PC-9 (cell line): ENCODE results near the gene TRDN. TPM values are rescaled to one million over a fixed set of nuclear protein-coding genes. Genes with fewer than 3 reads are reported as not detected.

ENCODE experiments used
- BruUV-seq: library from RNA; stranded (reverse); fragments of 400-500 nt; replicated peaks from 2 replicates; lab custom pipeline; 2021; lab: Mats Ljungman, UMichigan
- CTCF ChIA-PET: fragments of 300-600 bp; sonication (Branson Sonifier 250); formaldehyde crosslinking; loops from one replicate; lab custom pipeline; 2022; ENCODE audit warnings: antibody characterized with exemption; lab: Charles Lee
- POLR2A ChIA-PET: fragments of 300-600 bp; sonication (Branson Sonifier 250); formaldehyde crosslinking; loops from one replicate; lab custom pipeline; 2022; ENCODE audit warnings: antibody characterized with exemption; ENCODE audit not compliant: unreplicated experiment; lab: Charles Lee
- DNase-seq, 2 experiments: peaks; one replicate each; pipeline versions ENCODE4 v3.0.0 to v3.0.0-alpha.2; 2015 to 2022; ENCODE audit warnings: mixed read lengths in 1 of 2
- H2AFZ ChIP-seq: fragments of 200-600 bp; sonication (generic); 2 replicates; pipeline ENCODE4 v1.8.1; 2017; ENCODE audit warnings: antibody characterized with exemption
- H3F3A ChIP-seq: fragments of 200-600 bp; sonication (generic); 2 replicates; pipeline ENCODE4 v1.8.1; 2017; ENCODE audit warnings: antibody characterized with exemption, mild to moderate bottlenecking, low read depth; ENCODE audit not compliant: insufficient read depth
- H3K27ac ChIP-seq: fragments of 200-600 bp; sonication (generic); 2 replicates; pipeline ENCODE4 v1.6.1; 2016; ENCODE audit warnings: mixed run types
- H3K27me3 ChIP-seq: fragments of 200-600 bp; sonication (generic); 2 replicates; pipeline ENCODE4 v1.6.1; 2016; ENCODE audit warnings: low read depth, mixed run types; ENCODE audit not compliant: insufficient read depth
- H3K36me3 ChIP-seq: fragments of 200-600 bp; sonication (generic); 2 replicates; pipeline ENCODE4 v1.6.1; 2016; ENCODE audit warnings: low read depth, mixed run types
- H3K4me1 ChIP-seq: fragments of 200-600 bp; sonication (generic); replicated peaks from 2 replicates; pipeline ENCODE4 v1.6.1; 2016; ENCODE audit warnings: mixed run types; ENCODE audit not compliant: insufficient read depth
- H3K4me2 ChIP-seq: fragments of 200-600 bp; sonication (generic); 2 replicates; pipeline ENCODE4 v1.6.1; 2017; ENCODE audit warnings: mixed run types
- H3K4me3 ChIP-seq: fragments of 200-600 bp; sonication (generic); 2 replicates; pipeline ENCODE4 v1.6.1; 2016; ENCODE audit warnings: mixed run types
- H3K79me2 ChIP-seq: fragments of 200-600 bp; sonication (generic); 2 replicates; pipeline ENCODE4 v1.6.1; 2017; ENCODE audit warnings: low read depth, mixed run types
- H3K9me2 ChIP-seq: fragments of 200-600 bp; sonication (generic); 2 replicates; pipeline ENCODE4 v1.8.1; 2017; ENCODE audit warnings: mild to moderate bottlenecking; ENCODE audit not compliant: insufficient read depth
- H3K9me3 ChIP-seq: fragments of 200-600 bp; sonication (generic); 2 replicates; pipeline ENCODE4 v1.8.1; 2016; ENCODE audit warnings: low read depth; ENCODE audit not compliant: insufficient read depth
- H4K20me1 ChIP-seq: fragments of 200-600 bp; sonication (generic); 2 replicates; pipeline ENCODE4 v1.8.1; 2017; ENCODE audit not compliant: insufficient read depth
- EZH2 ChIP-seq: fragments of 200-600 bp; sonication (generic); IDR thresholded peaks from 2 replicates; pipeline ENCODE4 v1.8.0; 2017; ENCODE audit warnings: antibody characterized with exemption, low read depth
- intact Hi-C: fragments of 100-400 bp; cut with micrococcal nuclease; formaldehyde crosslinking; loops from one replicate; pipeline ENCODE4 v1.10.0; 2022; ENCODE audit not compliant: unreplicated experiment
- total RNA-seq: library from RNA; stranded (reverse); gene quantifications from 2 replicates; pipeline ENCODE4 v1.2.3, GENCODE V29; 2021
- TF ChIP-seq, protein P1 (sequence below): fragments of 200-600 bp; sonication (generic); conservative IDR thresholded peaks from 2 replicates; pipeline ENCODE4 v1.6.1; 2017; ENCODE audit warnings: mixed run types, antibody characterized with exemption, mild to moderate bottlenecking, moderate library complexity

The TRDN gene
- total RNA-seq, 1 experiment from 2014 or later = not detected

DNA sequence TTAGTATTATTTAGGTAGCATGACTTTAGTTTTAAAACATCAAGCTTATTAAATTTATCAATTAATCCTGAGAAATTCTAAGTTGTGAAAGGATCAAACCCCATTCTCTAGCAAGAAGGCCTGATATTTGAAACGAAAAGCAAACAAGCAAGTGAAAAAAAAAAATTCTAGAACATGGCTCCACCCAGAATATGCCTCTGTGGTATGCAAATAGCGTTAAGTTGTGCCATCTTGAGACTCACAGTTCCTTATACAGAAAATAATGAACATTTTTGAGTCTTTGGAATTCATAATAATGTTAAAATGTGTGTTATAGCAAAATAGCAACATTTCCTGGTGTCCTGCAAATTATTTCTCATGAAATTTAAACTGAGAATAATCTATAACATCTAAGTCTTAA, 42.0 kb downstream of the TRDN start:
- H3K27me3 ChIP-seq = no peaks in the 10 kb centered on the region
- POLR2A ChIA-PET = no interaction called here
- no peak for TF ChIP-seq EZH2
- TF ChIP-seq, protein P1, sequence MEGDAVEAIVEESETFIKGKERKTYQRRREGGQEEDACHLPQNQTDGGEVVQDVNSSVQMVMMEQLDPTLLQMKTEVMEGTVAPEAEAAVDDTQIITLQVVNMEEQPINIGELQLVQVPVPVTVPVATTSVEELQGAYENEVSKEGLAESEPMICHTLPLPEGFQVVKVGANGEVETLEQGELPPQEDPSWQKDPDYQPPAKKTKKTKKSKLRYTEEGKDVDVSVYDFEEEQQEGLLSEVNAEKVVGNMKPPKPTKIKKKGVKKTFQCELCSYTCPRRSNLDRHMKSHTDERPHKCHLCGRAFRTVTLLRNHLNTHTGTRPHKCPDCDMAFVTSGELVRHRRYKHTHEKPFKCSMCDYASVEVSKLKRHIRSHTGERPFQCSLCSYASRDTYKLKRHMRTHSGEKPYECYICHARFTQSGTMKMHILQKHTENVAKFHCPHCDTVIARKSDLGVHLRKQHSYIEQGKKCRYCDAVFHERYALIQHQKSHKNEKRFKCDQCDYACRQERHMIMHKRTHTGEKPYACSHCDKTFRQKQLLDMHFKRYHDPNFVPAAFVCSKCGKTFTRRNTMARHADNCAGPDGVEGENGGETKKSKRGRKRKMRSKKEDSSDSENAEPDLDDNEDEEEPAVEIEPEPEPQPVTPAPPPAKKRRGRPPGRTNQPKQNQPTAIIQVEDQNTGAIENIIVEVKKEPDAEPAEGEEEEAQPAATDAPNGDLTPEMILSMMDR = no peak

DNA sequence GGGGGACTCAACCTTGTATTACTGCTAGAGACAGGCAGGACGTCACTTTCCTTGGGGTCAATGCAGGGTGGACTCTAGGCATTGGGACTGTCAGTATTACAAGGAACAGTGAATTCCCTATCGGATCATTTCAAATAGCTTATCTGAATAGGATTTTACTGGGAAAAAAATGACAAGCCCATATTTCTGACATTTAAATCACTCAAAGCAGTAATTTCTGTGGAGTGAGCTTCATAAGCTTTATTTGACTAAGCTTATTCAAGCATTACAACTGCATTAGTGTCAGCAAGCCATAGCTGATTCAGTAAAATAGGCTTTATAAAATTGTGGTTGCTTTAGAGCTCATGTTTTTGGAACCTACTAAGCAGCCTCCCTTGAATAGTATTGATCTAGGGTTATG, 44.3 kb downstream of the TRDN start:
- H3K4me3 ChIP-seq = no peak overlapping the region
- H3K27me3 ChIP-seq = no peaks in the 10 kb centered on the region
- H3K79me2 ChIP-seq = no peaks in the 10 kb centered on the region
- no peaks in the 10 kb centered on the region for H3F3A ChIP-seq
- H3K36me3 ChIP-seq = no peaks in the 10 kb centered on the region
- intact Hi-C loops = no loop called here
- no peak overlapping the region for H3K27ac ChIP-seq
- no peak for DNase-seq
- no peak overlapping the region for H3K4me2 ChIP-seq
- TF ChIP-seq, protein P1 = no peak
- no peak for TF ChIP-seq EZH2
- ChIA-PET CTCF (no interaction called here), POLR2A (no interaction called here)
- 0 out of 2 replicates have a peak overlapping the region, but pooled peaks have one; percentile 14 for H2AFZ ChIP-seq
- no TSS peak for BruUV-seq
- no peaks in the 10 kb centered on the region for H3K4me1 ChIP-seq
- no peaks in the 10 kb centered on the region; the same call in 1 of the 2 replicates for H3K9me2 ChIP-seq
- no peaks in the 10 kb centered on the region for H4K20me1 ChIP-seq
- H3K9me3 ChIP-seq = no peaks in the 10 kb centered on the region

More for the DNA sequence above, 42.0 kb downstream of the TRDN start:
- Histone ChIP-seq H3K4me3 (no peak overlapping the region), H3F3A (no peaks in the 10 kb centered on the region), H3K27ac (no peak overlapping the region), H3K36me3 (no peaks in the 10 kb centered on the region), H3K9me3 (no peaks in the 10 kb centered on the region), H2AFZ (no peak overlapping the region), H3K9me2 (no peaks in the 10 kb centered on the region; the same call in 1 of the 2 replicates), H3K4me2 (no peak overlapping the region), H4K20me1 (no peaks in the 10 kb centered on the region), H3K79me2 (no peaks in the 10 kb centered on the region), H3K4me1 (no peaks in the 10 kb centered on the region)
- CTCF ChIA-PET = no interaction called here
- no TSS peak for BruUV-seq
- DNase-seq = no peak
- intact Hi-C loops = no loop called here

DNA sequence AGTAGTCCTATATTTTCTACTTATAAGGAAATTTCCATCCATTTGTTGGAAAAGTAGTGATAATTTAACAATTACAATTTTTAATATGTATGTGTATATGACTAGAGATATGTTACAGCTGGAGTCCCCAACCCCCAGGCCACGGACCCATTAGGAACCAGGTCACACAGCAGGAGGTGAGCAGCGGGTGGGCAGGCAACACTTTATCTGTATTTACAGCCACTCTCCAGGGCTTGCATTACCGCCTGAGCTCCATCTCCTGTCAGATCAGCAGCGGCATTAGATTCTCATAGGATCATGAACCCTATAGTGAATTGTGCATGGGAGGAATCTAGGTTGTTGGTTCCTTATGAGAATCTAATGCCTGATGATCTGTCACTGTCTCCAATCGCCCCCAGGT, 46.8 kb downstream of the TRDN start:
- intact Hi-C loops = no loop called here
- ChIA-PET POLR2A (no interaction called here), CTCF (no interaction called here)
- Histone ChIP-seq H4K20me1 (no peaks in the 10 kb centered on the region), H3K4me3 (no peak overlapping the region), H3K9me2 (no peaks in the 10 kb centered on the region; the same call in 1 of the 2 replicates), H3K4me1 (no peaks in the 10 kb centered on the region), H3K27ac (no peak overlapping the region), H3K79me2 (no peaks in the 10 kb centered on the region), H3K9me3 (no peaks in the 10 kb centered on the region; the same call in 1 of the 2 replicates), H3K4me2 (no peak overlapping the region), H2AFZ (no peak overlapping the region), H3K27me3 (no peaks in the 10 kb centered on the region), H3K36me3 (no peaks in the 10 kb centered on the region), H3F3A (no peaks in the 10 kb centered on the region)
- no TSS peak for BruUV-seq
- no peak for TF ChIP-seq EZH2
- TF ChIP-seq, protein P1 = no peak
- DNase-seq = no peak
